Panc1 (cell line): ENCODE measurements around the gene FMO1.

Experiments used
- TF ChIP-seq, protein P1 (sequence below): fragments of 450-650 bp; IDR thresholded peaks from 2 replicates; pipeline ENCODE4 v1.5.1; 2017; ENCODE audit warnings: mild to moderate bottlenecking
- TF ChIP-seq, protein P2 (sequence below), 2 experiments: IDR thresholded peaks; 2 replicates each; pipeline ENCODE4 v1.6.1; 2011 to 2012; ENCODE audit warnings: low read depth in 2 of 2, control low read depth in 1 of 2, low read length in 1 of 2, mild to moderate bottlenecking in 1 of 2, moderate library complexity in 1 of 2; ENCODE audit not compliant: insufficient read depth in 1 of 2

DNA sequence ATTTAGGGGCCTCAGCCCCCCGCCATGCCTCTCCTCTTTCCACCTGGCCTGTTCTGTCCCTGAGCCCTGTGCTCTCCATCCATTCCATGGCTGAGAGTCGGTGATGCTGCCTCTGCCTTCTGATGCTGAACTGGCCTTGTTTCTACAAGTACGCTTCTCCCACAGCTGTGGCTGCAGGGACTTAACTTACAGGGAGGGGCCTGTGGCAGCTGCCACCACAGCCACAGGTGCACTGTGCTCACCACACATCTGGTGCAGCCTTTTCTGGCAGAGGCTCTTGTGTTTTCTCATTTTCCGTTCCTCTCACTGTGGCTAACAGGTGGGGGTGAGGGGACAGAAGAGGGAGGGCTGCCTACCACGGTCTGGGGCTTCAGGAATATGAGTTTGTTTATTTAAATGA lies 4.2 kb downstream of the FMO1 start:
- TF ChIP-seq, protein P1, sequence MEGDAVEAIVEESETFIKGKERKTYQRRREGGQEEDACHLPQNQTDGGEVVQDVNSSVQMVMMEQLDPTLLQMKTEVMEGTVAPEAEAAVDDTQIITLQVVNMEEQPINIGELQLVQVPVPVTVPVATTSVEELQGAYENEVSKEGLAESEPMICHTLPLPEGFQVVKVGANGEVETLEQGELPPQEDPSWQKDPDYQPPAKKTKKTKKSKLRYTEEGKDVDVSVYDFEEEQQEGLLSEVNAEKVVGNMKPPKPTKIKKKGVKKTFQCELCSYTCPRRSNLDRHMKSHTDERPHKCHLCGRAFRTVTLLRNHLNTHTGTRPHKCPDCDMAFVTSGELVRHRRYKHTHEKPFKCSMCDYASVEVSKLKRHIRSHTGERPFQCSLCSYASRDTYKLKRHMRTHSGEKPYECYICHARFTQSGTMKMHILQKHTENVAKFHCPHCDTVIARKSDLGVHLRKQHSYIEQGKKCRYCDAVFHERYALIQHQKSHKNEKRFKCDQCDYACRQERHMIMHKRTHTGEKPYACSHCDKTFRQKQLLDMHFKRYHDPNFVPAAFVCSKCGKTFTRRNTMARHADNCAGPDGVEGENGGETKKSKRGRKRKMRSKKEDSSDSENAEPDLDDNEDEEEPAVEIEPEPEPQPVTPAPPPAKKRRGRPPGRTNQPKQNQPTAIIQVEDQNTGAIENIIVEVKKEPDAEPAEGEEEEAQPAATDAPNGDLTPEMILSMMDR: no peak
- TF ChIP-seq, protein P2, sequence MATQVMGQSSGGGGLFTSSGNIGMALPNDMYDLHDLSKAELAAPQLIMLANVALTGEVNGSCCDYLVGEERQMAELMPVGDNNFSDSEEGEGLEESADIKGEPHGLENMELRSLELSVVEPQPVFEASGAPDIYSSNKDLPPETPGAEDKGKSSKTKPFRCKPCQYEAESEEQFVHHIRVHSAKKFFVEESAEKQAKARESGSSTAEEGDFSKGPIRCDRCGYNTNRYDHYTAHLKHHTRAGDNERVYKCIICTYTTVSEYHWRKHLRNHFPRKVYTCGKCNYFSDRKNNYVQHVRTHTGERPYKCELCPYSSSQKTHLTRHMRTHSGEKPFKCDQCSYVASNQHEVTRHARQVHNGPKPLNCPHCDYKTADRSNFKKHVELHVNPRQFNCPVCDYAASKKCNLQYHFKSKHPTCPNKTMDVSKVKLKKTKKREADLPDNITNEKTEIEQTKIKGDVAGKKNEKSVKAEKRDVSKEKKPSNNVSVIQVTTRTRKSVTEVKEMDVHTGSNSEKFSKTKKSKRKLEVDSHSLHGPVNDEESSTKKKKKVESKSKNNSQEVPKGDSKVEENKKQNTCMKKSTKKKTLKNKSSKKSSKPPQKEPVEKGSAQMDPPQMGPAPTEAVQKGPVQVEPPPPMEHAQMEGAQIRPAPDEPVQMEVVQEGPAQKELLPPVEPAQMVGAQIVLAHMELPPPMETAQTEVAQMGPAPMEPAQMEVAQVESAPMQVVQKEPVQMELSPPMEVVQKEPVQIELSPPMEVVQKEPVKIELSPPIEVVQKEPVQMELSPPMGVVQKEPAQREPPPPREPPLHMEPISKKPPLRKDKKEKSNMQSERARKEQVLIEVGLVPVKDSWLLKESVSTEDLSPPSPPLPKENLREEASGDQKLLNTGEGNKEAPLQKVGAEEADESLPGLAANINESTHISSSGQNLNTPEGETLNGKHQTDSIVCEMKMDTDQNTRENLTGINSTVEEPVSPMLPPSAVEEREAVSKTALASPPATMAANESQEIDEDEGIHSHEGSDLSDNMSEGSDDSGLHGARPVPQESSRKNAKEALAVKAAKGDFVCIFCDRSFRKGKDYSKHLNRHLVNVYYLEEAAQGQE (IDR thresholded peaks at IDR 0.05; ENCODE audit: insufficient read depth in 1 of 2, low read depth in 2 of 2, low read length in 1 of 2): no peak
